Right lobe of liver (tissue), 6 donors: ENCODE data around the gene NEDD4L. TPM values are rescaled to one million over a fixed set of nuclear protein-coding genes. Genes with fewer than 3 reads are reported as not detected.

Experiments
- ATAC-seq, 4 donors: fragments of 200-7000 bp; cut with Tn5 transposase; one replicate each; pipeline ENCODE4 v1.9.1; 2020; ENCODE audit warnings: mild to moderate bottlenecking in 4 of 4, moderate library complexity in 4 of 4
- DNase-seq, 3 donors: peaks; one replicate each; pipeline ENCODE4 v3.0.0-alpha.2; 2020
- H3K27ac ChIP-seq, 3 donors: fragments of 200-600 bp; one replicate each; pipeline ENCODE4 v1.8.0; 2022
- H3K27me3 ChIP-seq, 2 donors: fragments of 200-600 bp; one replicate each; pipeline ENCODE4 v1.8.0; 2022
- H3K36me3 ChIP-seq, 4 donors: fragments of 200-600 bp; sonication (generic) in 1 of 4; one replicate each; pipeline versions ENCODE4 v1.5.1 to v1.8.0; 2017 to 2022; ENCODE audit warnings: control low read depth in 1 of 4
- H3K4me1 ChIP-seq, 4 donors: fragments of 200-600 bp; sonication (generic) in 1 of 4; one replicate each; pipeline versions ENCODE4 v1.5.1 to v1.8.0; 2017 to 2022; ENCODE audit warnings: control low read depth in 1 of 4
- H3K4me3 ChIP-seq, 3 donors: fragments of 200-600 bp; one replicate each; pipeline ENCODE4 v1.8.0; 2022
- H3K9me3 ChIP-seq, 4 donors: fragments of 200-600 bp; sonication (generic) in 1 of 4; one replicate each; pipeline versions ENCODE4 v1.5.1 to v1.8.0; 2017 to 2022; ENCODE audit warnings: control low read depth in 1 of 4
- POLR2A ChIP-seq: fragments of 450-650 bp; IDR thresholded peaks from one replicate; pipeline ENCODE4 v1.6.1; 2017; ENCODE audit warnings: antibody characterized with exemption, mild to moderate bottlenecking
- WGBS: methylation state at CpG from one replicate; pipeline ENCODE4 v1.1.6; 2018; ENCODE audit warnings: low coverage, low lambda C conversion rate; ENCODE audit not compliant: insufficient coverage; ENCODE audit errors: missing lambda C conversion rate; 5-methylcytosine and 5-hydroxymethylcytosine counted together
- intact Hi-C, 2 donors: fragments of 100-400 bp; cut with DNase I; formaldehyde crosslinking; loops; one replicate each; pipeline versions ENCODE4 v1.11.2 to v1.14.1; 2022
- total RNA-seq, 6 experiments: library from RNA; depleted of rRNA in 2 of 6; stranded (reverse); fragments of >200 nt in 2 of 6; fragmentation: NEBNext Ultra II Directional in 3 of 6; extraction: Animal tissue kit (Norgen Biotek cat#: 25700) in 3 of 6; gene quantifications; one replicate each; pipeline versions ENCODE4 v1.1.0 to v1.2.4, GENCODE V29; 2016 to 2023
- TF ChIP-seq, protein P1 (sequence below), 4 donors: fragments of 200-600 bp in 3 of 4; fragments of 450-650 bp in 1 of 4; IDR thresholded peaks; one replicate each; pipeline versions ENCODE4 v1.5.1 to v1.8.0; 2016 to 2022; ENCODE audit warnings: antibody characterized with exemption in 4 of 4, mild to moderate bottlenecking in 2 of 4
- donor health status: DM: no; HTN: yes; CAD: no.
- donor health status: DM: no; HTN: no; CAD: no.
- donor health status: DM: no; HTN: no; CAD: no.
- donor health status: DM: no; HTN: yes; CAD: no.
- donor health status: DM: no; HTN: yes; CAD: no.

NEDD4L gene
- total RNA-seq, 6 experiments from 2014 or later, result 21.5 to 41.0 (median 33.2) TPM

DNA sequence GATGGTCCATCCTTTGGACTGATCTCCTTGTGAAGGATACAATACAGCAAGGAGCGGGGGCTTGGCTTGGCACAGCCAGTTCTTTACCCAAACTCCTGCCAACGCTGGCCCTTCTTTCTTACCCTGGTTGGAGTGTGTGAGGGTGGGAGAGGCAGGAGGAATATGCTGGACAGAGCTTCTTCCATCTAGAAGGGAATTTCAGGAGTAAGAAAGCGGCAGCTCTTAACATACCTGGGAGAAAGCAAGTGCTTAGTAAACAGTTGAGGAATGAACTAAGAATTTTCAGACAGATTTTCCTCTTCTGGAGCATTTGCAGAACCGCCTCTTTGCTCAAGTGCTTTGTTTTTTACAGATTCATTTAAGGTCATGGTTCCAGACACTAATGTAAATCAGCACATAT is 72.8 kb downstream of the NEDD4L start:
- intact Hi-C loops, result no loop called here
- 94% methylated on average over 3 of the region's 4 CpGs for whole genome bisulfite sequencing

GRCh38 chr18:58117786-58118403 is 73.9 kb downstream of the NEDD4L start:
- intact Hi-C loops, result no loop called here
- Histone ChIP-seq H3K27me3 (no peaks in the 10 kb centered on the region), H3K27ac (peak overlapping the region; percentile 69 to 83 (median 70)), H3K4me1 (peaks cover 0 to 14% (median 6%) of the 10 kb centered on the region in 4 donors), H3K4me3 (no peak overlapping the region), H3K9me3 (no peaks in the 10 kb centered on the region), H3K36me3 (no peaks in the 10 kb centered on the region)
- DNase-seq, result peak; percentile 67 to 71 (median 69)
- ATAC-seq, result peak; percentile 89 to 93 (median 90)
- peak; percentile 24 for TF ChIP-seq POLR2A
- TF ChIP-seq, protein P1, sequence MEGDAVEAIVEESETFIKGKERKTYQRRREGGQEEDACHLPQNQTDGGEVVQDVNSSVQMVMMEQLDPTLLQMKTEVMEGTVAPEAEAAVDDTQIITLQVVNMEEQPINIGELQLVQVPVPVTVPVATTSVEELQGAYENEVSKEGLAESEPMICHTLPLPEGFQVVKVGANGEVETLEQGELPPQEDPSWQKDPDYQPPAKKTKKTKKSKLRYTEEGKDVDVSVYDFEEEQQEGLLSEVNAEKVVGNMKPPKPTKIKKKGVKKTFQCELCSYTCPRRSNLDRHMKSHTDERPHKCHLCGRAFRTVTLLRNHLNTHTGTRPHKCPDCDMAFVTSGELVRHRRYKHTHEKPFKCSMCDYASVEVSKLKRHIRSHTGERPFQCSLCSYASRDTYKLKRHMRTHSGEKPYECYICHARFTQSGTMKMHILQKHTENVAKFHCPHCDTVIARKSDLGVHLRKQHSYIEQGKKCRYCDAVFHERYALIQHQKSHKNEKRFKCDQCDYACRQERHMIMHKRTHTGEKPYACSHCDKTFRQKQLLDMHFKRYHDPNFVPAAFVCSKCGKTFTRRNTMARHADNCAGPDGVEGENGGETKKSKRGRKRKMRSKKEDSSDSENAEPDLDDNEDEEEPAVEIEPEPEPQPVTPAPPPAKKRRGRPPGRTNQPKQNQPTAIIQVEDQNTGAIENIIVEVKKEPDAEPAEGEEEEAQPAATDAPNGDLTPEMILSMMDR (IDR thresholded peaks at IDR 0.05), result no peak
- 9% methylated on average over 8 of the region's 8 CpGs for WGBS

More for the DNA sequence above, 72.8 kb downstream of the NEDD4L start:
- TF ChIP-seq, protein P1 (IDR thresholded peaks at IDR 0.05), result no peak
- TF ChIP-seq POLR2A, result no peak
- H3K36me3 ChIP-seq, result no peaks in the 10 kb centered on the region
- ATAC-seq (no peak), DNase-seq (no peak)
- no peaks in the 10 kb centered on the region for H3K27me3 ChIP-seq
- peaks cover 0 to 14% (median 6%) of the 10 kb centered on the region in 4 donors for H3K4me1 ChIP-seq
- H3K27ac ChIP-seq, result peak overlapping the region in 1 of 3 donors; percentile 83
- H3K4me3 ChIP-seq, result no peak overlapping the region
- H3K9me3 ChIP-seq, result no peaks in the 10 kb centered on the region

DNA sequence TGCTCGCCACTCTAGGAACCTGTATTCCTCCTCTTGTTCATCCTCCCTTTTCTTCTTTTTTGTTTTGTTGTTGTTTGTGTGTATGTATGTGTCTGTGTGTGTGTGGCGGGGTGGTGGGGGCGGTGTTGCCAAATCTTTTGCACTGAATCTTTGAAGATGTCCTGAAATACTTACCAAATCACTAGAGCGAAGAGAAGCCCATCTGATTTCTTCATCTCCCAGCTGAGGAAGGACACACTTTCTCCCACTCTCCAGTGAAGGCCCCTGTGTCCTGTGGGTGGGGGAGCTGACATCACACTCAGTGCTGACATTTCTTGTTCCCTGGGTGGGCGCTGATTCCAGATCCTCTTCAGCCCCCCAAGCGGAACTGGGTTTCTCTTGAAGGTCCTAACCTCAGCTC is 74.5 kb downstream of the NEDD4L start:
- Histone ChIP-seq H3K4me3 (no peak overlapping the region), H3K9me3 (no peaks in the 10 kb centered on the region), H3K4me1 (peaks cover 0 to 14% (median 6%) of the 10 kb centered on the region in 4 donors), H3K27me3 (no peaks in the 10 kb centered on the region), H3K27ac (peak overlapping the region; percentile 61 to 70 (median 67)), H3K36me3 (no peaks in the 10 kb centered on the region)
- no peak for DNase-seq
- intact Hi-C loops, result no loop called here
- no peak for TF ChIP-seq POLR2A
- TF ChIP-seq, protein P1 (IDR thresholded peaks at IDR 0.05), result no peak
- no peak for ATAC-seq
- 95% methylated on average over 4 of the region's 6 CpGs for WGBS

DNA sequence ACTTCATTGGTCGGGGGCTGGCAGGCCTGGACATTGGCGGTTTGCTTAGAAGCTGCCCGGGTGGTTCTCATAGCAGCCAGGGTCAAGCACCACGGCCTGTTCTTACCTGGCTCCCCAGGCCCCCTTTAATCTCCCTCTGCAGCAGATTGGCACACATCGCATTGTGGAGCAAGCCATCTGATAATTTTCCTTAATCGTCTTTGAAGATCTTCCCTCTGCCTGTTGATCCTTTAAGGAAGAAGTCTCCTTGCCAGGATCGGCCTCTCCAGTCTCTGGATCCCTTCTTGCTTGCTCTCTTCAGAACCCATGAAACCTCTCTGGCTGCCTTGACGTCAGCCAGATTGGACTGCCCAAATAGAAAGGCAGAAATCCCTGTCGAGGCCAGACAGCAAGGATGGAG is 75.8 kb downstream of the NEDD4L start:
- TF ChIP-seq, protein P1 (IDR thresholded peaks at IDR 0.05), result no peak
- TF ChIP-seq POLR2A, result no peak
- DNase-seq (no peak), ATAC-seq (no peak)
- Histone ChIP-seq H3K9me3 (no peaks in the 10 kb centered on the region), H3K4me1 (peaks cover 0 to 14% (median 6%) of the 10 kb centered on the region in 4 donors), H3K36me3 (no peaks in the 10 kb centered on the region), H3K27me3 (no peaks in the 10 kb centered on the region), H3K27ac (no peak overlapping the region), H3K4me3 (no peak overlapping the region)
- intact Hi-C loops, result loop anchor here (10.0 kb wide), 3 partner anchors 75 to 235 kb away; partner anchors contain the start of gene NEDD4L (in 1 of the 2)
- WGBS, result 86% methylated on average over 5 of the region's 9 CpGs
